NCI-H2029 (cell line): Measurements from ENCODE around the gene DBH.

ENCODE experiments used
- DNase-seq: peaks from one replicate; lab custom pipeline; 2025; lab: John Stamatoyannopoulos, UW

The DBH gene

DNA sequence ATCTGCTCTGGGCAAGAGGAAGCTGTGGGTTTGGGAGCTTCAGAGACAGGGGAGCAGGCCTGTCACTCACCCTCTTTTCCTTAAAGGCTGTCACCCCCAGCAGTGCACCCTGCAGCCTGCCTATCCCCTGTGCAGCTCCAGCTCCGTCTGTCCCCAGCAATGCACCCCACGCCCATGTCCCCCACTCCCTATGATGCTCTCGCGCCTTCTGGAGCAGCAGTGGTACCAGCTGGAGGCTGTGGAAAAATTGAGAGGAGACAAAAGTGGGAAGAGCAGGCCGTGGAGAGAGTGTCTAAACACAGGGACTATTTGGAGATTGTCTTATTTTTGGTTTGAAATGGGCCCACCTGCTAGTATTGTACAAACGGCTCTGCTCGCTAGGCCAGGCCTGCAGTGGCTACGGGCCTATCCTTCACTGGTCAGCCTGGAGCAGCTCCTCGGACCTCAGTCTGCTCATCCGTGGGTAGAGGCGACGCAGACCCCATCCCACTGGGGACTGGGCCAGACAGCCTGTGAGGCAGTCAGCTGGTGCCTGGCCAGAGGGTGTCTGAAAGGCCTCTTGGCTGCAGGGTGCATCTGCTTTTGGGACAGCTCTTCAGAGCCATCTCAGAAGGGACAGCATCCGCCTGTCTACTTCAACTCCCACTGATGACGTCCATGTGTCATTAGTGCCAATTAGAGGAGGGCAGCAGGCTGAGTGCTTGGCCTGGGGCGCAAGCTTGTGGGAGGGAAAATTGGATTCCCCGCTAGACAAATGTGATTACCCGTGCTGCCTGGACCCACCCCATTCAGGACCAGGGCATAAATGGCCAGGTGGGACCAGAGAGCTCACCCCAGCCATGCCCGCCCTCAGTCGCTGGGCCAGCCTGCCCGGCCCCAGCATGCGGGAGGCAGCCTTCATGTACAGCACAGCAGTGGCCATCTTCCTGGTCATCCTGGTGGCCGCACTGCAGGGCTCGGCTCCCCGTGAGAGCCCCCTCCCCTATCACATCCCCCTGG is at the start of gene DBH:
TSS of gene DBH (plus strand) at position 831 of the 999 bp plus-strand sequence. CDS start at position 840, 9 bp downstream.
- DNase-seq, result no peak

- peak; percentile 20 for DNase-seq
Observed at GRCh38 chr9:133587051-133587450, 49.1 kb upstream of the DBH start.

DNA sequence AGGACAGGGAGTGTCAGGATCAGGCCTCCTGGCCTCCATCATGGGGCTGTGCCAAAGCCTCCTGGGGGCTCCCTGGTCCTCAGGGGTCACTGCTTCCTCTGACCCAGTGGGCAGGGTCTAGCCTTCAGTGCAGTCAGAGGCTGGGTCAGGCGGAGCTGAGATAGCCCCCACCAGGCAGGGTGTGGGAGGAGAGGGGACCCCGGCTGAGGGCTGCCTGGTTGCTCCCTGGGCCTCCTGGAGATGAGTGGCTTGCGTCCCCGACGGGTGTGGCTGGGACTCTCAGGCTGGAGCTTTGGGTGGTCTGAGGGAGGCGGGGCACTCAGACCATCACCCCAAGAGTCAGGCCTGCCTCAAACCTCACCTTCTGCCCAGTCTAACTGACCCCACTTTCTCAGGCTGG is 48.7 kb upstream of the DBH start:
- no peak for DNase-seq

GRCh38 chr9:133589454-133590227 is 46.5 kb upstream of the DBH start:
- no peak for DNase-seq

GRCh38 chr9:133590231-133590855 is 45.8 kb upstream of the DBH start:
- no peak for DNase-seq

DNA sequence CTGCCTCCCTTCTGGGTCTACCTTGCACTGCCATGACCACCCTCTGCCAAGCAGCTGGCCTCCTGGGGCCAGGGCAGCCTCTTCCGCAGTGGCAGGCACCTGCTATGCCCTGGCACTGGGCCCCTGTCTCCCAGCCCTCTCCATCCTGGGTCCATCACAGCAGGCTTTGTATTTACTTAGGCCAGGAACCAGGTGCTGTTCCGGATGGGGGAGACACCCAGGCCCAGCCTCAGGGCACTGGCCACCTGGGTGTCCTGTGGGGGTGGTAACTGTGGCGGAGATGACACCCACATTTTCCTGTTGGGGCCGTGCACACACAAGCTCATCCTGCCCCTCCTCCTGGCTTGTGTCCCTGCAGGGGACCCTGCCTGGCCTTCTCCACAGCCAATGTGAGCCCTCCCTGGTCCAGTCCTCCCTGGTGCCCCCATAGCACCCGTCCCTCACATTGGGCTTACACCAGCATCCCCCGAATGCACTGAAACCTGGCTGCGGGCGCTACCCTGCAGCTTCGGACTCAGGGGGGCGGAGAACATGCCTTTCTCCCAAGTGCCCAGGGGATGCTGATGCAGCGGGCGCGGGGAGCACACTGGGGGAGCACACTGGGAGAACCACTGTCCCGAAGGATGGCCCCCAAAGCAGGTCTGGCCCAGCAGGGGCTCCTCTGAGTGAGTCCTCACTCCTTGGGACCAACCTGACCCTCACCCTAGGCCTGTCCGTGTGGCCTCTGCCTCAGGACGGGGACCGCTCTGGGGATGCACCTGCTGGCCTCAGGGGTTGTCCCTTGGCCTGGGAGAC is 44.9 kb upstream of the DBH start:
- peak; percentile 80 for DNase-seq

DNA sequence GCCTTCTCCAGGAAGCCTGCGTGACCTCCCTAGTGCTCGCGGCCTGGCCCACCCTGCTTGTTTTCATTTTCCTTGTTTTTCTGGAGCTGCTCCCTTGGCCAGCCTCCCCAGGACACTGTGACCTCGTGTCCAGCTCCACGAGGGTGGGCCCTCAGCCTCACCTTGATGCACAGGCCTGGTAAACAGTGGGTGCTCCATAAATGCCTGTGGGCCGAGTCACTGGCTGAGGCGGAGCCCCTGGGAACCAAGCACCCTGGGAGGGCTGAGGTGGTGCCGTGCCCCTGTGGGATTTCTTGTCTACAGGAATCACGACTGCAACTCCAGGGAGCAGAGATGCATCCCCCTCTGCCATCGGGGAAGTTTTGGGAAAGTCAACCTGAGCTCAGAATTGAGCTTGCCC is 44.2 kb upstream of the DBH start:
- DNase-seq, result no peak

GRCh38 chr9:133592731-133593409 is 43.3 kb upstream of the DBH start:
- DNase-seq, result no peak

DNA sequence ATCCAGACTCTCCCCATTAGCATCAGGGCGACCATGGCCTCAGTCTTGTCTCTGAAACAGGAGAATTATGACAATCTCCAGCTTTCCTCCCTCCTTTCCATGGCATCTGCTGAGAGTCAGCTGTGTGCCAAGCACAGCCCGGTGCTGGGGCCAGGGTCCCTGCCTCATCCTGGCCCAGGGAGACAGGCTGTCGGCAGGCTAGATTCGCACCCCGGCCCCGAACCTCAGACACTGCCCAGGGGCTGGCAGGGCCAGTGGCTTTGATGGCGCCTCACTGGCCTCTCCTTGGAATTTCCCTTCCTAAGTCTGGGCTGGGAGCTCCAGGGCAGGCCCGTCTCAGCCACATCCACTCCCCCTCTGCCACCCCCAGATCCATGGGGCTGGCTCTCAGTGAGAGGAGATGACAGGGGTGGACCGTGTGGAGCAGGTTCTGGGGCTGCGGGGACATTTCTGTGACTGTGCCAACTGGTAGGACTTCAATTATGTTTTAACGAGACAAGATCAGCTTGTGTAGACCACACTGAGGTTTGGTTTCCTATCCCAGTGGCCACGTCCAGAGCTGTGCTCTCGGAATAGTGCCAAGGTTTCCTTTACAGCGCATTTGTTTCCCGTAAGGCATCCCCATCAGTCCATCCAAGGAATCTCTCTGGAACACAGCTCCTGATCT is 42.4 kb upstream of the DBH start:
- DNase-seq, result no peak

DNA sequence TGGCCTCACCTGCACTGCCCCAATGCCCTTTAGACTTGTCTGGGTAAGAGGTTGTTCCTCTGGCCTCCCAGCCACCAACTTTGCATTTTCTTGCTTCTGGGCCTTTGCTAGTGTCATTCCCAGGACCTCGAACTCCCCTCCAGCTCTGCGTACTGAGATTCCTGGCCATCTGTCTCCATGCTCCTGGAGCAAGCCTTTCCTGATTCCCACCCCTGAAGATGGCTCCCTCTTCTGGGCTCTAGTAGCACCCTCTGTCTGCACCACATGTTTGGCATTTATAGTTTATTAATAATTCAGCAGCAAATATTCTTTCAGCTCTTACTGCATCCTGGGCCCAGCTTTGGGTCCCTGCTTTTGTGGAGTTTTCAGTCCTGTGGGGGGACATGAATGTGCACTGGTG is 41.9 kb upstream of the DBH start:
- no peak for DNase-seq

GRCh38 chr9:133595910-133596309 is 40.3 kb upstream of the DBH start:
- no peak for DNase-seq

DNA sequence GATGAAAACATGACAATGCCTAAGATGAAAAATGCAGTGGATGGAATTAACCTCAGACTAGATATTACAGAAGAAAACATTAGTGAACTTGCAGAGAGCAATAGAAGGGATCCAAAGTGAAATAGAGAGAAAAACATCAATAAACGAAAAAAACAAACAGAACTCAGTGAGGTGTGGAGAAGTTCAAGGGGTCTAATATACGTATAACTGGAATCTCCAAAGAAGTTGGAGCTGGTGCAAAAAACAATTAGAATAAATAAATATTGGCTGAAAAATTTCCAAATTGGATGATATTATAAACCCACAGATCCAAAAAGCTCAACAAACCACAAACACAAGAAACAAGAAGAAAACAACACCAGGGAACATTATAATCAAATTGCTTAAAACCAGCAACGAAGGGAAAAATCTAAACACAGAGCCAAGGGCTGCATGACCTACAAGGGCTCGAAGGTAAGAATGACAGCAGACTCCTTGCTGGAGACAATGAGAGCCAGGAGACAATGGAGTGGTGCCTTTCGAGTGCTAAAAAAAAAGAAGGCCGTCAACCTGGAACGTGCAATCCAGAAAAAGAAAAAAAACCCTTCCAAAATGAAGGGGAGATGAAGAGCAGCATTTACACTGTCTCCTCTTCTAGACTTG is 38.7 kb upstream of the DBH start:
- peak; percentile 23 for DNase-seq

DNA sequence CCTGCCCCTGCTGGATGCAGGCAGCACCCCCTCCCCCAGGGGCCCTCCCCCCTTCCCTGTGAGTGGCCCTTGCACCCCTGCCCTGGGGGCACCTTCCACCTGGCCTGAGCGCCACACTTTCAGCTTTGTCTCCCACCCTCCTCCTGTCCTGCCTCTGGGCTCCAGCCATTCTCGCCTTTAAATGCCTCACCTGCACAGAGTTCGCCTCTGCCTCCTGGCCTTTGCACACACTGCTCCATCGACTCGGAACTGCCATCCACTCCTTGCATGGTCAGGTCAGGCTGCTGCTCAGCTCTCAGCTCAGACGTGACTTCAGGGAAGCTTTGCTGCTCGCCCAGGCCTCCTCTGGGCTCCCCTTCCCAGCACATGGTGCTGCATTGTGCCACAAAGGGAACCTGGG is 37.2 kb upstream of the DBH start:
- DNase-seq, result no peak

DNA sequence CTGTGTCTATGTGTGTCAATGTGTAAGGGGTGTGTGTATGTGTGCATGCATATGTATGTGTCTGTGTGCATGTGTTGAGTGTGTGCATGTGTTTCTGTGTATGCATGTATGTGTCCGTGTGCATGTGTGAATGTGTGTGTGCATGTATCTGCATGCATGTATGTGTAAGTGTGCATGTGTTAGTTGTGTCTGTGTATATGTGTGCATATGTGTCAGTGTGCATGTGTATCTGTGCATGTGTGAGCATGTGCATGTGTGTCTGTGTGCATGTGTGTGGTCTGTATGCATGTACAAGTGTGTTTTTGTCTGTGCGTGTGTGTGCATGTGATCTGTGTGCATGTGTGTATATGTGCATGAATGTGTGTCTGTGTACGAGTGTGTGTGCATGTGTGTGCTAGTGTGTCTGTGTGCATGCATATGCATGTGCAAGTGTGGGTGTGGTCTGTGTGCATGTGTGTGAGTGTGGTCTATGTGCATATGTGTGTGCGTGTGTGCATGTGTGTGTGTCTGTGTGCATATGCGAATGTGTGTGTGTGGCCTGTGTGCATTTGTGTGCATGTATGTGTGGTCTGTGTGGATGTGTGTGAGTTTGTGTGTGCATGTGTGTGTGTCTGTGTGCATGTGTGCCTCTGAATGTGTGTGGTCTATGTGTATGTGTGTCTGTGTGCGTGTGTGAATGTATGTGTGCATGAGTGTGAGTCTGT is 36.5 kb upstream of the DBH start:
- no peak for DNase-seq

DNA sequence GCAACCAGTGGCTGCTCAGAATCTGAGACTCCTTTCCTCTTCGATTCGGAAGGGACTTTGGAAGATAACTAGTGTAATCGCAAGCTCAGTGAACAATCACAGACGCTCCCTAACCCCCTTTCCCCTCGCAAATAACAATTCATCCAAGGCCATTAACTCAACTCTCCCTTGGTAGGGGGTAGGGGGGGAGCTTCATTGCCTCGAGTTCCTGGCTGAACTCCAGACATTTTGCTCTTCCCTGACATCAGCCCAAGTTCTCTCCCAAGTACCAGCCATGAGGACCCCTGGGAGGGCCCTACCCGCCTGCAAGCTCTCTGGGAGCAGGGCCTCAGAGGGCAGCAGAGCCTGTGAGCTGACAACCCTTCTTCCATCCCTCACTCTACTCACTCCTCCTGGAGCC is 35.4 kb upstream of the DBH start:
- no peak for DNase-seq

DNA sequence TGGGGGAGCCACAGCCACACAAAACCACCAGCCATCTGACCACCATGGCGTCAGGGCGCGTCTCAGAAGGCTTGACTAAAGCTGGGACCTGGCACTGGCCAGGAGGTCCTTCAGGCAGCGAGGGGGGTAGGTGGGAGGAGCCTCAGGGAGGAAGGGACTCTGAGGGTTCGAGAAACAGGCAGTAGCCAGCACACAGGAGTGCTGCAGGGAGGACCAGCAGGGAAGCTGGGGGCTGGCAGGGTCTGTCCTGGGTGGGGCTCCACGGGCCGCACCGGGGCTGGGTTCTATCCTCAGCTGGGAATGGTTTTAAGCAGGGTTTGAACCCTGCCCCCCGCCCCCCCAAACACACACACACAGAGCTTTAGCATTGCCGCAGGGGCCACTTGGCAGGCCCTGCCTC is 34.4 kb upstream of the DBH start:
- no peak for DNase-seq

DNA sequence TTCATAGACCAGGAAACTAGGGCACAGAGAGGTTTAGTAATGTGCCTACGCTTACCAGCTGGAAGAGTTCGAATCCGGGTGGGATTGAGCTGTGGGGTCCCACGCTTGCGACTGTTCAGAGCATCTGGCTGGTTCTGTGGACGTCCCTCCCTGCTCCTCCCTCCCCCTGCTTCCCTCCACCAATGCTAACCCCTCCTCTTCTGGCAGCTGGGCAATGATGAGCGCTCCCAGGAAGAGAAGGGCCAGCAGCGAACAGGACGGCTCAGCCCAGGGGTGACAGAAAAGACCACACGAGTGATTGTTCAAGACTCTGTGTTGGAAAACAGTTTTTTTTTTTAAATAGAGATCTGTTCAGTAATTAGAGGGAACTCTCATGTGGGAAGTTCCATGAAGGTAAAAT is 33.9 kb upstream of the DBH start:
- peak; percentile 49 for DNase-seq

DNA sequence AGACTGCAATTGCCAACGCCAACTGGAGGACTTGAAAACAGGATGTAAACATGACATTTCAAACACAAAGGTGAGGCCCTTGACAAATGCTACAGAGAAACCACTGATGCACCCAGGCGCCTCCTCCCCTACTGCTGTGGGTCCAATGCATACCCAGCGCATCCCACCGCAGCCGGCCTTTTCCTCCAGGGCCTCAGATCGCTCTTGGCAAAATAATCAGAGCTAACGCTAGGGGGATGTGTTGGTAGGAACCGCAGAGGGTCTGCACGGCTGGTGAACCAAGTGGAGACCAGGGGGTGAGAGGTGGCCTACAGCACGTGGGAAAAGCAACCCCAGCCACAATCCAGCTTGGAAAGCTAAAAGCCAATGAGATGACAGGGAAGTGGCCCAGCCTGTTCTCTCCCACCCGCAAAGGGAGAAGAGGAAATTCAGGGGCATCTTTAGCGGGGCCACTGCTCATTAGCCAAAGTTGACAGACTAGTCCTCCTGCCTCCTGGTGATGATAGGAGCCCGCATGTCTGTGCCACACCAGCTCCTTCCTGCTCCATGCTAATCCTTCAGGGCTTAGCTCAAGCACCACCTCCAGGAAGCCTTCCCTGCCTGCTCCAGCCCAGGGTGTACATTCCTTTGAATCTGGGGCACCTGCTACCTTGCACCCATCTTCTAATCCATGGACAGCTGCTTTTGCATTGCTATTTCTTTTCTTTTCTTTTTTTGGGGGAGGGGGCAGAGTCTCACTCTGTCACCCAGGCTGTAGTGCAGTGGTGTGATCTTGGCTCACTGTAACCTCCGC is 32.8 kb upstream of the DBH start:
- peak; percentile 85 for DNase-seq

- DNase-seq, result no peak
Observed at GRCh38 chr9:133604214-133604613, 31.9 kb upstream of the DBH start.
